ENCODE results near the gene AP2A2.

The AP2A2 gene

GRCh38 chr11:1028616-1029015, 102.9 kb downstream of the AP2A2 start:
- no peak for TF ChIP-seq CTCF (conservative IDR thresholded peaks at IDR 0.05; ENCODE audit: low read depth)

GRCh38 chr11:1029051-1029450, 103.4 kb downstream of the AP2A2 start:
- ChIA-PET POLR2A (ENCODE audit: low non-redundant PET) (no interaction called here), CTCF (interaction anchor here (0.6 kb wide), 1 partner anchor 171 kb away, joined by 3 read pairs; no protein-coding TSS in a partner anchor)
- no peak for TF ChIP-seq CTCF (conservative IDR thresholded peaks at IDR 0.05; ENCODE audit: low read depth)
- H3K27ac ChIP-seq = no peak overlapping the region
- DNase-seq (ENCODE audit: low spot score) = no peak

More at GRCh38 chr11:1028616-1029015, 102.9 kb downstream of the AP2A2 start:
- H3K27ac ChIP-seq = no peak overlapping the region
- ChIA-PET CTCF (interaction anchor here (0.6 kb wide), 1 partner anchor 170 kb away, joined by 3 read pairs; no protein-coding TSS in a partner anchor), POLR2A (ENCODE audit: low non-redundant PET) (no interaction called here)
- DNase-seq (ENCODE audit: low spot score) = no peak

GRCh38 chr11:1029654-1030053, 104.0 kb downstream of the AP2A2 start:
- no peak for TF ChIP-seq CTCF (conservative IDR thresholded peaks at IDR 0.05; ENCODE audit: low read depth)
- H3K27ac ChIP-seq = no peak overlapping the region
- DNase-seq (ENCODE audit: low spot score) = no peak
- POLR2A ChIA-PET (ENCODE audit: low non-redundant PET) = no interaction called here
- CTCF ChIA-PET = interaction anchor here (0.6 kb wide), 1 partner anchor 186 kb away, joined by 3 read pairs; no protein-coding TSS in a partner anchor

- ChIA-PET CTCF (interaction anchor here (0.6 kb wide), 1 partner anchor 187 kb away, joined by 3 read pairs; no protein-coding TSS in a partner anchor), POLR2A (ENCODE audit: low non-redundant PET) (no interaction called here)
- no peak overlapping the region for H3K27ac ChIP-seq
- DNase-seq (ENCODE audit: low spot score) = no peak
- no peak for TF ChIP-seq CTCF (conservative IDR thresholded peaks at IDR 0.05; ENCODE audit: low read depth)
Measured at GRCh38 chr11:1030086-1030485, 104.4 kb downstream of the AP2A2 start.

- TF ChIP-seq CTCF (conservative IDR thresholded peaks at IDR 0.05; ENCODE audit: low read depth) = no peak
- DNase-seq (ENCODE audit: low spot score) = no peak
- no peak overlapping the region for H3K27ac ChIP-seq
- POLR2A ChIA-PET (ENCODE audit: low non-redundant PET) = no interaction called here
- CTCF ChIA-PET = interaction anchor here (1.0 kb wide), 1 partner anchor 21 kb away, joined by 4 read pairs; no protein-coding TSS in a partner anchor
Measured at GRCh38 chr11:1030556-1030955, 104.9 kb downstream of the AP2A2 start.

GRCh38 chr11:1031121-1031899, 105.6 kb downstream of the AP2A2 start:
- ChIA-PET POLR2A (ENCODE audit: low non-redundant PET) (no interaction called here), CTCF (interaction anchor here (1.0 kb wide), 1 partner anchor 20 kb away, joined by 4 read pairs; no protein-coding TSS in a partner anchor)
- TF ChIP-seq CTCF (conservative IDR thresholded peaks at IDR 0.05; ENCODE audit: low read depth) = no peak

More at GRCh38 chr11:1031121-1031899, 105.6 kb downstream of the AP2A2 start:
- H3K27ac ChIP-seq = no peak overlapping the region
- DNase-seq (ENCODE audit: low spot score) = no peak

All from RWPE1 (cell line).